Peyer's patch (tissue), 4 donors: ENCODE measurements around the gene APOBEC3A. TPM values are rescaled to one million over a fixed set of nuclear protein-coding genes. Genes with fewer than 3 reads are reported as not detected.
"Not testable (repeated sequence)": the region's sequence is repeated elsewhere in the genome, so short reads cannot be mapped to it uniquely, and the experiment has no call there.

ENCODE experiments used
- DNase-seq, 3 donors: peaks; one replicate each; pipeline ENCODE4 v3.0.0-alpha.2; 2017 to 2019
- H3K27ac ChIP-seq, 4 donors: fragments of 200-600 bp; sonication (generic); one replicate each; pipeline ENCODE4 v1.5.1; 2016 to 2019
- H3K27me3 ChIP-seq, 2 donors: fragments of 200-600 bp; sonication (generic); one replicate each; pipeline ENCODE4 v1.5.1; 2019
- H3K36me3 ChIP-seq, 3 donors: fragments of 200-600 bp; sonication (generic); one replicate each; pipeline ENCODE4 v1.5.1; 2016 to 2019
- H3K4me1 ChIP-seq, 4 donors: fragments of 200-600 bp; sonication (generic); one replicate each; pipeline ENCODE4 v1.5.1; 2016 to 2019
- H3K4me3 ChIP-seq, 4 donors: fragments of 200-600 bp; sonication (generic); 1 replicate in 3 of 4; 2 replicates in 1 of 4; pipeline ENCODE4 v1.5.1; 2016 to 2019; ENCODE audit warnings: mild to moderate bottlenecking in 1 of 4
- H3K9me3 ChIP-seq, 4 donors: fragments of 200-600 bp; sonication (generic); one replicate each; pipeline ENCODE4 v1.5.1; 2016 to 2019; ENCODE audit warnings: mild to moderate bottlenecking in 1 of 4
- CTCF ChIP-seq, 6 experiments: fragments of 450-650 bp in 4 of 6; fragments of 200-600 bp in 2 of 6; sonication (generic) in 1 of 6; IDR thresholded peaks; one replicate each; pipeline ENCODE4 v1.5.1; 2017 to 2019; ENCODE audit warnings: antibody characterized with exemption in 6 of 6, mild to moderate bottlenecking in 3 of 6, moderate library complexity in 1 of 6
- POLR2A ChIP-seq, 2 donors: fragments of 450-650 bp; IDR thresholded peaks; one replicate each; pipeline ENCODE4 v1.5.1; 2017; ENCODE audit warnings: antibody characterized with exemption in 2 of 2, mild to moderate bottlenecking in 2 of 2, moderate library complexity in 2 of 2
- total RNA-seq, 4 donors: library from RNA; depleted of rRNA; stranded (reverse); fragments of >200 nt; gene quantifications; one replicate each; pipeline ENCODE4 v1.1.0, GENCODE V29; 2016

APOBEC3A gene
- total RNA-seq, 4 donors from 2014 or later = 9.1 TPM; not detected in 3

DNA sequence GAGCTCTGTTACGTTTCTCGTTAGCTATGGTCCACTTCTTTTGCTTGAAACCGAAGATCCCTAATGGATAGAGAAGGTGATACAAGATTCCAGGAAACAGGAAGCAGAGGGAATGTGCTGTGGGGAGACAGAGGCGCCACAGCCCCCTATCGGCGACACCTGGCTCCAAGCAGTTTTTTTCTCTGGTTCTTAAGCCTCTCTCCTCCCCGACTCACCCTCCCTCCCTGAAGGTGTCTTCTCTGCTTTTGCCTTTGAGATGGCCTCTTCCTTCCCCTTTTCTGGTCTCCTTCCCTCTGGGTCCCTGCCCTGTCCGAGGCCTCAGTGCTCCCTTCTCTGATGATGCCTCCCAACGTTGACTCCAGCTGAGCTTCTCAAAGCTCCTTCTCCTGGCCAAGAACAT is 14.2 kb upstream of the APOBEC3A start:
- Histone ChIP-seq H3K27ac (no peak overlapping the region), H3K9me3 (no peaks in the 10 kb centered on the region), H3K36me3 (no peaks in the 10 kb centered on the region), H3K4me1 (peaks cover 0 to 6% (median 0%) of the 10 kb centered on the region in 4 donors), H3K27me3 (no peaks in the 10 kb centered on the region), H3K4me3 (no peak overlapping the region)
- TF ChIP-seq POLR2A (IDR thresholded peaks at IDR 0.05) (no peak), CTCF (IDR thresholded peaks at IDR 0.05) (no peak)
- DNase-seq = peak in 1 of 3 donors; percentile 34

- no peak for DNase-seq
- TF ChIP-seq POLR2A (IDR thresholded peaks at IDR 0.05) (no peak), CTCF (IDR thresholded peaks at IDR 0.05) (no peak)
- Histone ChIP-seq H3K27ac (no peak overlapping the region), H3K9me3 (no peaks in the 10 kb centered on the region), H3K36me3 (no peaks in the 10 kb centered on the region), H3K4me1 (peaks cover 0 to 6% (median 0%) of the 10 kb centered on the region in 4 donors), H3K27me3 (no peaks in the 10 kb centered on the region), H3K4me3 (no peak overlapping the region)
Observed at GRCh38 chr22:38943882-38944281, 13.5 kb upstream of the APOBEC3A start.

GRCh38 chr22:38944653-38945052 is 12.8 kb upstream of the APOBEC3A start:
- Histone ChIP-seq H3K36me3 (no peaks in the 10 kb centered on the region), H3K9me3 (no peaks in the 10 kb centered on the region), H3K4me1 (peaks cover 0 to 6% (median 0%) of the 10 kb centered on the region in 4 donors), H3K4me3 (no peak overlapping the region), H3K27ac (no peak overlapping the region), H3K27me3 (no peaks in the 10 kb centered on the region)
- TF ChIP-seq CTCF (IDR thresholded peaks at IDR 0.05) = no peak
- no peak for TF ChIP-seq POLR2A (IDR thresholded peaks at IDR 0.05)
- DNase-seq = peak in 1 of 3 donors; percentile 28

DNA sequence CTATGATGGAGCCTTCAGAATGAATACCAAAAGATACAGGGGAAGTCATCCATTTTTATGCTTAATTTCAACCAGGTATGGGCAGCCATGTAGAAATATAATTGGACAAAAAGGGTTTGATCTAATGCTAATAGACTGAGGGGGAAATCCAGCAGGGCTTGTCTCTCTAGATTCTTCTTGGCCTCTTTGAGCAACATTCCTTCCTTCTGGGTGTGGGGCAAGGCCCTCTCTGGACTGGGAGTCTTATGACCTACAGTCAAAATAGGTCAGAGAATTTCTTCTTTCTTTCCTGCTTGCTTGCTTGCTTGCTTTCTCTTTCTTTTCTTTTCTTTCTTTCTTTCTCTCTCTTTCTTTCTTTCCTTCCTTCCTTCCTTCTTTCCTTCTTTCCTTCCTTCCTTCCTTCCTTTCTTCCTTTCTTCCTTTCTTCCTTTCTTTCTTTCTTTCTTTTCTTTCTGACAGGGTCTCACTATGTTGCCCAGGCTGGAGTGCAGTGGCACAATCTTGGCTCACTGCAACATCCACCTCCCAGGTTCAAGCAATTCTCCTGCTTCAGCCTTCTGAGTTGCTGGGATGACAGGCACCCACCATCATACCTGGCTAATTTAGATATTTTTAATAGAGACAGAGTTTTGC is 11.6 kb upstream of the APOBEC3A start:
- DNase-seq = peak in 1 of 3 donors; percentile 34
- H3K9me3 ChIP-seq, H3K4me3 ChIP-seq: not testable (repeated sequence)

GRCh38 chr22:38946771-38947170 is 10.6 kb upstream of the APOBEC3A start:
- Histone ChIP-seq H3K27me3 (no peaks in the 10 kb centered on the region), H3K27ac (no peak overlapping the region), H3K4me1 (peaks cover 0 to 5% (median 0%) of the 10 kb centered on the region in 4 donors), H3K9me3 (no peaks in the 10 kb centered on the region), H3K4me3 (no peak overlapping the region), H3K36me3 (no peaks in the 10 kb centered on the region)
- TF ChIP-seq CTCF (IDR thresholded peaks at IDR 0.05) = no peak
- no peak for TF ChIP-seq POLR2A (IDR thresholded peaks at IDR 0.05)
- peak in 1 of 3 donors; percentile 42 for DNase-seq

More for the DNA sequence above, 11.6 kb upstream of the APOBEC3A start:
- H3K4me1 ChIP-seq, H3K36me3 ChIP-seq, H3K27ac ChIP-seq, H3K27me3 ChIP-seq: not testable (repeated sequence)

DNA sequence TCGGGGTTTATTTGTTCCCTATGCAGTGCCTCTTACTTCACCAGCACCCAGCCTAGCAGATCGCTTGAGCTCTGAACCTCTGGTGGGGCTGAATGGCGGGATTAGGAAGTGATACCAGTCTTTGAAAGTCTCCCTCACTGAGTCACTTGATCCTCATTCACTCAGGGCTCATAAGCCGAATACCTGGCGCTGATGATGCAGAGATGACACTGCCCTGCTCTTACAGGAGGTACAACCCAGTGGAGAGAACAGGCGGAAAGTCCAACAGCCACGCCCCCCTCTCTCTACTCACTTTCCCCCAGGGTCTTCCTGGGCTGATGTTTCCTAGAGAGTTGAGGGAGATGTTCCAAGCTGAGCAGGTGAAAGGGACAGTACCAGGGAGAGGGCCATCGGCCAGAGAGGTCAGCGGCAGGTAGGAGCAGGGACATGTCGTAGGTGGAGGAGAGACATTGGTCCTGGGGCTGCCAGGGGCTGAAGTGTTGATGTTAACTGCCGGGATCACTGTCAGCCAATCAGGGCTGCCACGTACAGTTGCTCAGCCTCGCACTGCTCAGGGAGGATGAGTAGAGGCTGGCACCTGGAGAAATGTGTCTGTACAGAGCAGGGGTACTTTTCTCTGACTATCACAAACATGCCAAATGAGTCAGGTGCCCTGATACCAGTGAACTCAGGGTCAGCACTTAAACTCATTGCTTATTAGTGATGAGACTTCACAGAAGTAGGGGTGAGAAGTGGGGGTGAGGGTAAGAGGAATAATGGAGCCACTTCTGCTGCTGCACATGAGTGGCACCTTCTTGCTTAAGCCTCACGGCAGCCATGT is 9.9 kb upstream of the APOBEC3A start:
- Histone ChIP-seq H3K4me1 (no peaks in the 10 kb centered on the region), H3K4me3 (no peak overlapping the region), H3K27me3 (no peaks in the 10 kb centered on the region), H3K36me3 (no peaks in the 10 kb centered on the region), H3K9me3 (no peaks in the 10 kb centered on the region), H3K27ac (no peak overlapping the region)
- peak in 1 of 3 donors; percentile 41 for DNase-seq
- TF ChIP-seq CTCF (IDR thresholded peaks at IDR 0.05) (no peak), POLR2A (IDR thresholded peaks at IDR 0.05) (no peak)
